ENCODE results near the gene CACNB4.
A peak's percentile ranks its signal among the peaks of the same experiment; 100 is the strongest.

Gene CACNB4

DNA sequence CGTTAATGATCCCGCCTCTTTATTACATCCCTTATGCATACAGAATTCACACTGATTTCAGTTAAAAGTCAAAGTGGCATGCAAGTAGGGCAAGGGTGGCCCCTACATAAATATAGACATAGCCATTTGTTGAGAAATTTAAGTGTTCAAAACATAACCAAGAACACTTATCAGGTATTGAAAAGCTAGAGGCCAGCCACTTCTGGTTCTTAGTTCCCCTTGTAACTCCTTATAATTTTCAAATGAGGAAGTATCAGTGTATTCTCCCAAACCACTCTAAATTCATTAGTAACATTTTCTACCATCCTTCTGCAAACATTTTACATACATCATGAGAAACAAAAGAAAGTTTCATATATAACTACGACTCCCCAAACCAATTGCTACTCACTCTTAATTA is 264.9 kb downstream of the CACNB4 start:
- no peak overlapping the region for H3K4me3 ChIP-seq (replicated peaks; ENCODE audit: low read depth, low read length)
- DNase-seq (ENCODE audit: extremely low read depth, low read depth) = no peak
- TF ChIP-seq, protein P1, sequence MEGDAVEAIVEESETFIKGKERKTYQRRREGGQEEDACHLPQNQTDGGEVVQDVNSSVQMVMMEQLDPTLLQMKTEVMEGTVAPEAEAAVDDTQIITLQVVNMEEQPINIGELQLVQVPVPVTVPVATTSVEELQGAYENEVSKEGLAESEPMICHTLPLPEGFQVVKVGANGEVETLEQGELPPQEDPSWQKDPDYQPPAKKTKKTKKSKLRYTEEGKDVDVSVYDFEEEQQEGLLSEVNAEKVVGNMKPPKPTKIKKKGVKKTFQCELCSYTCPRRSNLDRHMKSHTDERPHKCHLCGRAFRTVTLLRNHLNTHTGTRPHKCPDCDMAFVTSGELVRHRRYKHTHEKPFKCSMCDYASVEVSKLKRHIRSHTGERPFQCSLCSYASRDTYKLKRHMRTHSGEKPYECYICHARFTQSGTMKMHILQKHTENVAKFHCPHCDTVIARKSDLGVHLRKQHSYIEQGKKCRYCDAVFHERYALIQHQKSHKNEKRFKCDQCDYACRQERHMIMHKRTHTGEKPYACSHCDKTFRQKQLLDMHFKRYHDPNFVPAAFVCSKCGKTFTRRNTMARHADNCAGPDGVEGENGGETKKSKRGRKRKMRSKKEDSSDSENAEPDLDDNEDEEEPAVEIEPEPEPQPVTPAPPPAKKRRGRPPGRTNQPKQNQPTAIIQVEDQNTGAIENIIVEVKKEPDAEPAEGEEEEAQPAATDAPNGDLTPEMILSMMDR (IDR thresholded peaks at IDR 0.05; ENCODE audit: low read depth, low read length, missing control alignments) = no peak

DNA sequence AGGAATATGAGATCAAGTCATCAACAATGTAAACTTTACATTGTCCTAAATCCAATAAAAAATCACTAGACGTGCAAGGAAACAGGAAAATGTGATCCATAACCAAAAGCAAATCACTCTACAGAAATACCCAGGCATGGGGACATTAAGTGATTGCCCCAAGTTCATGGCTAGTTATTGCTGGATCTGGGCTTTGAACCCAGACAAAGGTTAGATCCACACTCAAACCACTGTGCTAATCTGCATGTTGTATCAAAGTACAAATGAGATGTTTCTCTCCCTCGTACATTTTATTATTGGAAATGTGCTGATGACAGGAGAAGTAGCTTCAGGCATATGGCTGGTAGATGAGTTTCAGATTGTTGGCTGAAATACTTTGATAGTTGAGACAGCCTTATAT is 267.9 kb downstream of the CACNB4 start:
- H3K4me3 ChIP-seq (replicated peaks; ENCODE audit: low read depth, low read length) = no peak overlapping the region
- DNase-seq (ENCODE audit: extremely low read depth, low read depth) = no peak
- TF ChIP-seq, protein P1 (IDR thresholded peaks at IDR 0.05; ENCODE audit: low read depth, low read length, missing control alignments) = no peak

DNA sequence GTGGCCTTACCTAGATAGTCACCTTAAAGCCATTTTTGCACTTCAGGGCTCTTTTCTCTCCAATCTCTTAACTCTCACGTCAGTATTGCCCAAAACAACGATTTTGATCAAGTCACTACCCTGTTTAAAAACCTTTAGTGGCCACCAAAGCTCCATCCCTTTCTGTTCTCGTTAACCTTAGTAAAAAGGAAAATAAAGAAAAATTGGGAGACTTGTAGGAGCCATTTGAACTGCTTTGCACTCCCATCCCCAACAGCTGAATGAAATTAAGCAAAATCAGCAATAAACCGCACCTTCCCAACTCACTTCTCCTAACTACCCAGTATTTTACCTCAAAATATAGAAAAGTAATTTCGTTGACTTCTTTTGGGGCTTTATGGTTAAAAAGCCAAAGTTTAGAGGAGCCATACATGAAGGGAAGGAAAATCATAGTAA is 269.9 kb downstream of the CACNB4 start:
- peak overlapping the region; percentile 92 for H3K4me3 ChIP-seq (replicated peaks; ENCODE audit: low read depth, low read length)
- DNase-seq (ENCODE audit: extremely low read depth, low read depth) = no peak
- TF ChIP-seq, protein P1 (IDR thresholded peaks at IDR 0.05; ENCODE audit: low read depth, low read length, missing control alignments) = no peak

DNA sequence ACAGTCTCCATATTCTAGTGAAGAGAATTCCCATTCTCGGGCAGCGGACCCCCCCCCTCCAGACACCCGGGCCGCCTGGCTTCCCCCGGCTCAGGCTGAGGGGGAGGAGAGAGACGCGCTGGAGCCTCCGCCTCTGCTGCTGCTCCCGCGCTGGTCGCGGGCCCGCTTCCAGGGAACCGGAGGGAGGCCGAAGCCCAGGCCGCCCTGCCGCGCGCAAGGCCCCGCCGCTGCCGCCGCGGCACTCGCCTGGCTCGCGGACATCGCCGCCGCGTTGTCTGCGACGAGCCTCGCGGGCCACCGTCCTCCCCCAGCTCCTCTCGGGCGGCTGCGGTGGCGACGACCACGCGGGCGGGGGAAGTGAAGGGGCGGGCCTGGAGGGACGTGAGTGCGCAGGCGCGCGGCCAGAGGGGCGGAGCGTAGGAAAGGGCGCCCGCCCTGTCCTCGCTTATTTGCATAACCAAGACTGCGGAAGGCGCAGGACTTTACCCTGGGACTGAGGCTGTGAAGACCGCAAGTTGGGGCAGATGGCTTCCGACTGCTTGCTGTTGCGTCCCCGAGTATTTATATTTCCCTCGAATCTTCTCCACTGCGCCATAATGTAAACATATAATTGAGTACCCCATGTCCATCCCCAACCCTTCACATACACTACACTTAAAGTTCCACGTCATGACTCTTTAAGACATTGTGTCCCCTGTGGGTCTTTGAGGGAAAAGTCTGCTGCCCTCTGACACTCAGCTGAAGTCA is 270.5 kb downstream of the CACNB4 start, which contains the start of gene ARL5A:
ARL5A (minus strand) TSS at position 279 of the 747 bp plus-strand sequence; CDS start at position 34, 245 bp downstream.
- H3K4me3 ChIP-seq (replicated peaks; ENCODE audit: low read depth, low read length) = peak within 1 kb of the TSS; percentile 92
- TF ChIP-seq, protein P1 (IDR thresholded peaks at IDR 0.05; ENCODE audit: low read depth, low read length, missing control alignments) = no peak
- DNase-seq (ENCODE audit: extremely low read depth, low read depth) = peak; percentile 66

DNA sequence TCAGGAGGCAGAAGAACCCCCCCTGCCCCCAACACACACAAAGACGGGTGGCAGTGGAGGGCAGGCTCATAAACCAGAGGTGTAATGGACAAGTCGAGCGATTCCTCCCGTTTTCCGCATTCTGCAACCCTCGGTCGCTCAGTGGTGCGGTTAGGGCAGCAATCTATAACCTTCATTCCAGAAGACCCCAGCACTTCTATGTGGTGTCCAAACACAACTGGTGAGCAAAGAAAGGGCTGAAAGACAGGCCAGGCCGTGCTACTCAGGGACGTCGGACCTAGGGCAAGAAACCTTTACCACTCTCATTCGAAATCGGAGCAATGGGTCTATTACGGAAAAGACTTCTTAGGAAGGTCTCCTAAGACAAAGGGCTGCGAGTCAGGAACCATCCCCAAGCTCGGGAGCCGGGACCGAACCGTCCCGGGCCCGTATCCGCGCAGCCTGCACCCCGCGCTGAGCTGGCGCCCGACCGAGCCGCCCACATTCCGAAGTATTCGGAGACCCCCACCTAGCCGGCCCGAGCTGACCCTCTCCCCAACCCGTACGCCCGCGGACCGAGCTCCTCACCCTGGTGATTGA is 271.2 kb downstream of the CACNB4 start:
- H3K4me3 ChIP-seq (replicated peaks; ENCODE audit: low read depth, low read length) = peak overlapping the region; percentile 92
- TF ChIP-seq, protein P1 (IDR thresholded peaks at IDR 0.05; ENCODE audit: low read depth, low read length, missing control alignments) = no peak
- DNase-seq (ENCODE audit: extremely low read depth, low read depth) = no peak

DNA sequence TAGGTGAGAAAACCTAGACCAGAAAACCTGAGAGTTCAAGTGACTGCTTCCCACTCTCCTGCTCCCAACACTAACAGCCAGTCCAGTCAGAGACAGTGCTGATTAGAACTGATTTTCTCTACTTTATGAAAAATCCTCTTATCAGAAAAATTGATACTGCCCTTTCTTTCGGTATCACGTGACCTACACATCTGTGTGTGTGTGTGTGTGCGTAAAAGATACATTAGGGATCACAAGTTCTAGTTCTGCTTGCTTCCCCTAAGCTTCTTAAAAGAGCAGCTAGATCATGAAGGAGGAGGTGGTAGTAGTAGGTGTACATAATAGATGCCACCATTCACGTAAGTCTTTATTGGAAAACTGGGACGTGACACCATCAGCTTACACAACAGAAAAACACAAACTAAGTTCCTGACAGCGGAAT is 272.1 kb downstream of the CACNB4 start:
- H3K4me3 ChIP-seq (replicated peaks; ENCODE audit: low read depth, low read length) = peak overlapping the region; percentile 92
- TF ChIP-seq, protein P1 (IDR thresholded peaks at IDR 0.05; ENCODE audit: low read depth, low read length, missing control alignments) = no peak
- no peak for DNase-seq (ENCODE audit: extremely low read depth, low read depth)
